SKM-1 (cell line): ENCODE results near the gene BCAS3.

Experiments used
- DNase-seq: peaks from one replicate; lab custom pipeline; 2025; ENCODE audit not compliant: unreplicated experiment; lab: John Stamatoyannopoulos, UW

BCAS3 gene

DNA sequence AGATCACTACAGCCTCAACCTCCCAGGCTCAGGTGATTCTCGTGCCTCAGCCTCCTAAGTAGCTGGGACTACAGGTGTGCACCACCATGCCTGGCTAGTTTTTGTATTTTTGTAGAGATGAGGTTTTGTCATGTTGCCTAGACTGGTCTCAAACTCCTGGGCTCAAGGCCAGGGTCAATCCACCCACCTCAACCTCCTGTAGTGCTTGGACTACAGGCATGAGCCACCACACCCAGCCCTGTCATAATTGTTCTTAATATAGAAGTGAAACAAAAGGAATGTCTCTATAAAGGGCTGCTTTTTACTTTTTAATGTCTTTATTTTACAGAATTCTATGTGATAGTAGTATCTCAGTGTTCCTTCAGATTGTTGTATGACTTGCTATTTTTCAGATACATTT, 376.8 kb downstream of the BCAS3 start:
- no peak for DNase-seq

GRCh38 chr17:61057257-61057656, 379.6 kb downstream of the BCAS3 start:
- no peak for DNase-seq

DNA sequence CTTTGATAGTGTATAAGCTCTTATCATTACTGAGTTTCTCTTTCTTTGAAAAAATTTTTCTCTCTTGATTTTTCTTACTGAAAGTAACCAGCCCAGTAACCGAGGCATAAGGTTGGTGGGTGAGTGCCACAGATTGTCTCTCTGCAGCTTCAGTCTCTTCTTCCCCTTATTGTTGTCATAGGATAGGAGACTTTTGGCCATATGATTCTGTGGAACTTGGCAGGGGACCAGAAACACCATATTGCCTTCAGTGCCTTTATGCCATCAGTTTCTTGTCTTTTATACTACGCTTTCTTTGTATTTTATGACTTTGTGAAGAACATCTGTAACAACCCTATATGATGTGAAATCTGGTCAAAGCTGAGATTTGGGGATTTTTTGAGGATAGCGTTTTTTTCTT, 380.4 kb downstream of the BCAS3 start:
- DNase-seq: no peak

- DNase-seq: no peak
These were observed 385.9 kb downstream of the BCAS3 start for GRCh38 chr17:61063528-61063927.

DNA sequence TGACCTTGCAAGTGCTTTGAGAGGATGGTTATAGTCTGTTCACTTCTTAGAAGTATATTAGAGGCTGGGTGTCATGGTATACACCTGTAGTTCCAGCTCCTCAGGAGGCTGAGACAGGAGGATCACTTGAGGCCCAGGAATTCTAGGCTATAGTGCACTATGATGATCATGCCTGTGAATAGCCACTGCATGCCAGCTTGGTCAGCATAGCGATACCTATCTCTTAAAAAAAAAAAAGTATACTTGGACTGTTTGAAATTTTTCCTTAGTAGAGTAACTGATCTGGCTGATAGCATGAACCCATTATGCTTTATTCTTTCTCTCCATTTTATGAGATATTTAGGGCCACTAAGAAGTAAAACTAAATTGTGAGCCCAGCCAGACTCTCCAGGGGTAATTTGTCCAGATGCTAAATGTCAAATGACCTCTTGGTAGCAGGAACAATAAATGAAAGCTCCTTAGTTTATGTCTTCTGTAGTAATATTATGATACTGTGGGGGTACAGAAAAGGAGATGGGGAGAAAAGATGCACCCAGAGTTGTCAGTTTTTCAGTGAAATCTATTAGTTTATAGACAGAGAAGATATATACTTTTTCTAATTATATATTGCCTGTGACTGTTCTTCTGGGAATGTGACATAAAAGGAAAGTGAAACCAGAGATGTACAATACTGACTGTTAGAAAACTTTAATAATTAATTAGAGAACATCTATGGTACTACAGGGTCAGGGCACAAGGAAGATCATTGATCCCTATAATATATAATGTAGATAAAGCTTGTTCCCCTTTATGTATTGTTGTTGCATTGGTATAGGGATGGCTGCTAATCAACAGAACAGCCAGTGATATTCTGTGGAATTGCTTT, 386.7 kb downstream of the BCAS3 start:
- DNase-seq: no peak

DNA sequence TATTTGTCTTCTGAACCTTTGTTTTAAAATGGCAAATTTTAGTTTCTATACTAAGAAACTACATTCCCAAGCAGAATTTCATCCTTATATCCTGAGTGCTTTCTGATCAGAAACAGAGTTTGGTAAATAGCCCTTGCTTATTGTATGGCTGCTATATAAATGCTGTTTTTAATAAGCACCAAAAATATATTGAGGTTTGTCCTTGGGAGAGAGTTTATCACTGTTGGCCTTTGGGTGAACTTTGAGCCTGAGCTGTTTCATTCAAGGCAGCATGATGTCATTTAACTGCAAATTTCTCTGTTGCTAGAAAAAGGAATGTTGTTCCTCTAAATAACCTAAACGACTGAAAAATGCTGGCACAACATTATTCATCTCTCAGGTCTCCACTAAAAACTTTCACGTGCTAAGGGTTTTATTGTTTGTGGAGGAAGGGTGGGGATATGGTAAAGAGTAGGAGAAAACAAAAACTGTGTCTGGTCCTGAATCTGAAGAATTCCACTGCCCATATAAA, 387.7 kb downstream of the BCAS3 start:
- no peak for DNase-seq

DNA sequence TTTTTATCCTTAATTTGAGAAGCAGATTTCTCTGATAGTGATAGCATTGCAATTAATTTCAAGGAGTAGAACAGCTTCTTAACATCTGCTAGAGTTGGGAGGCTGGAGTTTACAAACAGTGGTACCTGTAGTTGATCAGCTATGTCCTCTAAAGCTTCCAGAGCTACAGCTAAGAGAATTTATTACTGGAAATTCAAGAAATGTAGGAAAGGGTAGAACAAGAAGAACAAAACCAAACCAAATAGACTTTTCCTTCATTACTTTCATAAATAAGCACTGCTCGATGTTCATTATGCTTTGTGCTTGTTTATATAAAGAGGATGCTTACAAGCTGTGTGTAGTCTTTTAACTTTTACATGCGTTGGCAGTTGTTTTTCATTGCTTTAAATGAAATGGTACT, 388.4 kb downstream of the BCAS3 start:
- DNase-seq: no peak

DNA sequence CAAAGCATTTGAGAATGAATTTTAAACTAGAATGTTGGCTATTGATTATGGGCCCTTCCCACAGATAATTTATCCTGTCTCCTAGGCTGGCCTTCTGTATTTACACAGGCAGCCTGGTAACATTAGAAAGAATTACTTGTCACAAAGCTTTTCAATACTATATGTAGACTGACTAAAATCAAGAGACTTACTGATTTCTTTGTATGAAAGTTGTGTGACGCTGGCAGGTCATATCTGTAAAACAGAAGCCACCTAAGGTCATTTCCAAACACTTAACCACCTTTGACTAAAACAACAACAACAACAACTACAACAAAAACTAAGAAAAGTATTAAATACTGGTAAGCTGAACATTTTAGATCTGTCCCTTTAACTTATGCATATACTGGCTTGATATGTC, 393.0 kb downstream of the BCAS3 start:
- DNase-seq: no peak

GRCh38 chr17:61072648-61073047, 395.0 kb downstream of the BCAS3 start:
- DNase-seq: no peak

- no peak for DNase-seq
These were observed 395.5 kb downstream of the BCAS3 start for GRCh38 chr17:61073131-61073530.

GRCh38 chr17:61073799-61074513, 396.3 kb downstream of the BCAS3 start:
- no peak for DNase-seq

DNA sequence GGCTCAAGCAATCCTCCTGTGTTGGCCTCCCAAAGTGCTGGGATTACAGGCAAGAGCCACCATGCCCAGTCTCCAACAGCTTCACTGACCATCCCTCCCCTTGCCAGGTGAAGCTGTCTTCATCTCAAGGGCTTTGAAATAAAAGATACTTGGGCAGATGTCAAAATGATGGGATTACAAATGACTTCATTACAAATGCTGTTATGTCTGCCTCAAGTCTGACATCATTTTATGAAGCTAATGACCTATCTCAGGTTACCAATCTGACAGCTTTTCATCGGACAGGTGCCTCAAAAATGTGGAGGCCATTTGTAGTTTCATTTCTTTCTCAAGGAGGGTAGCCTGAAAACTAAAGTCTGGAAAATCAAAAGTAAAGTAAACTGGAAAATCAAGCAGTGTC, 398.3 kb downstream of the BCAS3 start:
- DNase-seq: no peak

- no peak for DNase-seq
These were observed 399.0 kb downstream of the BCAS3 start for GRCh38 chr17:61076621-61077031.

DNA sequence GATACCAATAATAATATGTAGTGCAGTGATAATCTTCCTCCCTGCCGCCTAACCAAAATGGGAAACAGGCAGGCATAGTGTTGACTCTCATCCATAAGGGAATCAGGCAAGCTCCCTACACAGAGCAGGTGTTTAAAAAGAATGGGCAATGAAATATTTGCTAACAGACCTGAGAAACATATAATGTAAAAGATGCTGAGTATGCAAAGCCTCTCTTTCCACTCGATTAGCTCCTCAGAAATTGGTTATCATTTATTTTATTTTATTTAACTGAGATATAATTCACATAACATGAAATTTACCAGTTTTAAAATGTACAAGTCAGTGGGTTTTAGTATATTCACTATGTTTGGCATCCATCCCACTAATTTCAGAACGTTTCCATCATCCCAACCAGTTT, 404.3 kb downstream of the BCAS3 start:
- no peak for DNase-seq

- DNase-seq: no peak
These were observed 406.6 kb downstream of the BCAS3 start for GRCh38 chr17:61084260-61084659.

DNA sequence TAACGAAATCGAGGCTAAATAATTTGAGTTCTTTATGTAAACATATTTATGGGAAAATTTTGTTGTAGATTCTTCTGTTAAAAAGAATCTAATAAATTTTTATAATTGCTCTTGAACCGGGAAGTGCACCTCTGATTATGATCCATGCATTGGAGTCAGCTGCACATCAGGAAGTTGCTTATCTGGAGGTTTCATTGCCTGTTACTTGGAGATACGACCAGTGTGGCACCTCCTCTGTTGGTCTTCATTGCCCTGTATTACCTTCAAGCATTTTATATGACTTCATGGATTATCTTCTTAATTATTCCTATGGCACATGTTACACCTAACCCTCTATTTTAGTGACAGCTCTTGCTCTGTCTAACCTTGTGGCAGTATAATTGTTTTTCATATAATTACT, 409.4 kb downstream of the BCAS3 start:
- DNase-seq: no peak

- no peak for DNase-seq
These were observed 410.9 kb downstream of the BCAS3 start for GRCh38 chr17:61088556-61088955.

DNA sequence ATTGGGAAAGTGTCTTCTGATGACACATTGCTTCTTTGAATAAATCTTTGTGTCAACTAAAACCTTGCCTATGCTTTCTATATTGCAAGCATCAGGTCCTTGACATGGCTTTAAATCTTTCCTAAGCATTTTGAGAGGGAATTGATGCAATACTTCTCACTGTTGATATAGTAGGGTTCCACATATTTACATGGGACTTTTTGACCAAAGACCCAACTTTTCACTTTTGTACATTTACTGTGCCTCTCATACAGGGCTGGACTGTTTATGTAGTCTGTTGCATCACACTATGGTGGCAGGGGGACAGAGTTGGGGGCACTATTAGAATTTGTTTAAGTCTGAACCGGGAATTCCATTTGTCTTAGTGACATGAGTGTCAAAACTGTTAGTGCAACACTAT, 413.4 kb downstream of the BCAS3 start:
- no peak for DNase-seq

- no peak for DNase-seq
These were observed 420.1 kb downstream of the BCAS3 start for GRCh38 chr17:61097781-61098180.

- DNase-seq: no peak
These were observed 428.7 kb downstream of the BCAS3 start for GRCh38 chr17:61106354-61106753.

DNA sequence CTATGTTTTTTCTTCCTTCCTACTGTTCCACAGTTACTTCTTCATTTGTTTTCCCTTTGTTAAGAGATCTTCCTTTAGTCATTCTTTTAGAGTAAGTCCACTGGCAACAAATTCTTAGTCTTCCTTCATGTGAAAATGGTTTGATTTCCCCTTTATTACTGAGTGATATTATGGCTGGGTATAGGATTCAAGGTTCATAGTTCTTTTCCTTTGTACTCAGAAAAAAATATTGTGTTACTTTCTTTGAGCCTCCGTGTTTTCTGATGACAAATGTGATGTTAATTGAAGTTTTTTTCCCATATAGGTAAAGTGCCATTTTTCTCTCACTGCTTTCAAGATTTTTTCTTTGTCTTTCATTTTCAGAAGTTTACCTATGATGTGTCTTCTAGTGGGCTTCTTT, 438.9 kb downstream of the BCAS3 start:
- no peak for DNase-seq

DNA sequence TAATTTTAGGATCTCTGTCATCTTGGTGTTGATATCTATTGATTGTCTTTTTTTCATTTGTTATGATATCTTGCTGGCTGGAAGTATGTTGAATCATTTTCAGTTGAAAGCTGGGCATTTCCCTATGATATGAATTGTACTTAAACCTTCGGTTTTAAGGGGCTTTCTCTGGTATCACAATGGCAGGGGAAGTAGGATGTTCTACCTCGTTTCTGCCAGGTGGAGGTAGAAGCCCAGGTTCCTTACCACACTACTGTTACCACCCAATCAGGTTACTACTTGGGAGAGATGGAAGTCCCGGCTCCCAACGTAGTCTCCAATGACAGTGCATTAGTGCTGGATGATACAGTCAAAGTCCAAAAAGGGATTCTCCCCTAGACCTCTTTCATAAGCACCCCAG, 440.3 kb downstream of the BCAS3 start:
- no peak for DNase-seq
